ENCODE data around the gene CACNB3.

The CACNB3 gene

DNA sequence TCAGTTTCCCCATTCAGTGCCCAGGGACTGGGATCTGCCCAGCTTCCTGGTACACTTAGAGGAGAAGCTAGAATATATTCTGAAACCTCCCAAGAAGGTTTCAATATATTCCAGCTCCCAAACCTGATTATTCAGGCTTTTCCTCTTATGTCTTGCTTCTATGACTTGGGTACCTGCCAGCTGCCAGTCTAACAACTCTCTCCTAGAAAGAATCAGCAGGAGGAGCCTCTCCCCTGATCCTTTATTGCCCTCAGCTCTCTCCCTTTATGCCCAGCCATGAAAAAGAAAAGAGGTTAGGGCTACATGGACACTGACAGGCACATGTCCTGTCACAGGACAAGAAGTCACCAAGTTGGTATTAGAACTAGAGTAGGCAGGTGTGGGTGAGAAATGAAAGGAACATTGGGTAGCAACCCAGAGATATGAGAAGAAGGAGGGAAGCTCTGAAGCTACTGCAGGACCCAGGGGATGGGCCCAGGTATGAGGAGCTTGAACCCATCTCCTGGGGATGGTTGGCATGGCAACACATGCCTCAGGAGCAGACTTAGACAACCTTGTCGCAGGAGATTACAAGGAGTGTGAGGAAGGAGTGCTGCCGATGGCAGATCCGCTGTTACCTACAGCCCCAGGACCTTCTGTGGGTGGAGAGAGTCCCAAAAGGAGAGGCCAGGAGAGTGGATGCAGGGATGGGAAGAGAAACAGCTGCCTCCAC lies 2.0 kb upstream of the CACNB3 start:
- Histone ChIP-seq H3K36me3 (ENCODE audit: control insufficient read depth, low read length) (no peaks in the 10 kb centered on the region), H3K79me2 (ENCODE audit: control insufficient read depth, low read length) (no peaks in the 10 kb centered on the region), H3K9me2 (replicated peaks; ENCODE audit: control insufficient read depth, low read length) (no peaks in the 10 kb centered on the region), H3K4me2 (ENCODE audit: low read length) (peak overlapping the region; percentile 86), H3K27ac (ENCODE audit: low read depth, low read length) (no peak overlapping the region), H3K4me3 (ENCODE audit: low read length) (peak overlapping the region; percentile 76), H3F3A (ENCODE audit: control insufficient read depth, insufficient read depth) (peaks cover 10% of the 10 kb centered on the region; the same call in 1 of the 2 replicates), H3K9me3 (ENCODE audit: control insufficient read depth, insufficient read depth, low read length) (no peaks in the 10 kb centered on the region), H4K20me1 (ENCODE audit: control insufficient read depth, insufficient read depth, low read depth, low read length) (no peaks in the 10 kb centered on the region), H3K4me1 (ENCODE audit: control insufficient read depth, low read length) (peaks cover 33% of the 10 kb centered on the region), H3K27me3 (ENCODE audit: control insufficient read depth, low read length) (peaks cover 20% of the 10 kb centered on the region)
- TF ChIP-seq, protein P1, sequence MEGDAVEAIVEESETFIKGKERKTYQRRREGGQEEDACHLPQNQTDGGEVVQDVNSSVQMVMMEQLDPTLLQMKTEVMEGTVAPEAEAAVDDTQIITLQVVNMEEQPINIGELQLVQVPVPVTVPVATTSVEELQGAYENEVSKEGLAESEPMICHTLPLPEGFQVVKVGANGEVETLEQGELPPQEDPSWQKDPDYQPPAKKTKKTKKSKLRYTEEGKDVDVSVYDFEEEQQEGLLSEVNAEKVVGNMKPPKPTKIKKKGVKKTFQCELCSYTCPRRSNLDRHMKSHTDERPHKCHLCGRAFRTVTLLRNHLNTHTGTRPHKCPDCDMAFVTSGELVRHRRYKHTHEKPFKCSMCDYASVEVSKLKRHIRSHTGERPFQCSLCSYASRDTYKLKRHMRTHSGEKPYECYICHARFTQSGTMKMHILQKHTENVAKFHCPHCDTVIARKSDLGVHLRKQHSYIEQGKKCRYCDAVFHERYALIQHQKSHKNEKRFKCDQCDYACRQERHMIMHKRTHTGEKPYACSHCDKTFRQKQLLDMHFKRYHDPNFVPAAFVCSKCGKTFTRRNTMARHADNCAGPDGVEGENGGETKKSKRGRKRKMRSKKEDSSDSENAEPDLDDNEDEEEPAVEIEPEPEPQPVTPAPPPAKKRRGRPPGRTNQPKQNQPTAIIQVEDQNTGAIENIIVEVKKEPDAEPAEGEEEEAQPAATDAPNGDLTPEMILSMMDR (IDR thresholded peaks at IDR 0.05; ENCODE audit: low read depth, low read length, poor library complexity, severe bottlenecking) = no peak
- no peak for TF ChIP-seq EZH2phosphoT487 (IDR thresholded peaks at IDR 0.05; ENCODE audit: borderline replicate concordance, low read length)

- Histone ChIP-seq H3K27me3 (ENCODE audit: control insufficient read depth, low read length) (peaks cover 24% of the 10 kb centered on the region), H3F3A (ENCODE audit: control insufficient read depth, insufficient read depth) (peaks cover 10% of the 10 kb centered on the region; the same call in 1 of the 2 replicates), H3K27ac (ENCODE audit: low read depth, low read length) (no peak overlapping the region), H3K79me2 (ENCODE audit: control insufficient read depth, low read length) (no peaks in the 10 kb centered on the region), H3K4me3 (ENCODE audit: low read length) (peak overlapping the region; percentile 83), H4K20me1 (ENCODE audit: control insufficient read depth, insufficient read depth, low read depth, low read length) (no peaks in the 10 kb centered on the region), H3K4me1 (ENCODE audit: control insufficient read depth, low read length) (peaks cover 33% of the 10 kb centered on the region), H3K9me2 (replicated peaks; ENCODE audit: control insufficient read depth, low read length) (no peaks in the 10 kb centered on the region), H3K9me3 (ENCODE audit: control insufficient read depth, insufficient read depth, low read length) (no peaks in the 10 kb centered on the region), H3K36me3 (ENCODE audit: control insufficient read depth, low read length) (no peaks in the 10 kb centered on the region), H3K4me2 (ENCODE audit: low read length) (peak overlapping the region; percentile 80)
- TF ChIP-seq EZH2phosphoT487 (IDR thresholded peaks at IDR 0.05; ENCODE audit: borderline replicate concordance, low read length) = no peak
- TF ChIP-seq, protein P1 (IDR thresholded peaks at IDR 0.05; ENCODE audit: low read depth, low read length, poor library complexity, severe bottlenecking) = peak; percentile 57
Measured at GRCh38 chr12:48818831-48819590, 715 bp downstream of the CACNB3 start.

DNA sequence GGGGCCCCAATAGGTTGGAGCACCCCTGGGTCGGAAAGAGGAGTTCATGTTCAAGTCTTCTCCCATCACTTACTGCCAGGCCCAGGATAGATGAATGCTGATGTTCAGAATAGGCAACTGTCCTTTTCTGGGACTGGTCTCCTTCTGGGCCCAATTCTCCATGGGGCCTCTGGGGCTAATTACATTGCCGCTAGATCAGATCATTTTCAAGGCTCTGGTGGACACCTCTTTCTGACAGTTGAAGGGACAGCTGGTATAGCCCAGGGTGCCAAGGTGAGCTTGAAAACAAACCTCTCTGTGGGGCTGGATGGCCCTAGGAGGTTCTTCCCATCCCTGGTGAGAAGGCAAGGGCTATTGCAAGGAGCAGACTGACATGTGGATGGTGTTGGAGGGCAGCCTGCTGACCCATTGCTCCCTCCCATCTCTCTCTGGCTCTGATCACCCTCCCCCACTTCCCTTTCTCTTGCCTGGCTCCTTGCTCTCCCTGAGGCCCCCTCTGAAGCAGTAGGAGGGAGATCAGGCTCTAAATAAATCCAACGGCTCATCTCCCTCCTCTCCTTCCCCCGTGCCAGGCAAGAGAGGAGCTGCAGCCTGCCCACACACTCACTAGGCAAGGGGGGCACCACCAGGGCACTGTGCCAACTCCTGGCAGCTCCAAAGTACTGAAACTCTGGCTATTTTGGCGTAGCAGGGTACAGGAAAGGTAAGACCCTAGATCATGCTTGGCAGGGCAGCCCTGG lies 1.9 kb downstream of the CACNB3 start:
- H3K36me3 ChIP-seq (ENCODE audit: control insufficient read depth, low read length) = no peaks in the 10 kb centered on the region
- H3K4me3 ChIP-seq (ENCODE audit: low read length) = no peak overlapping the region
- H3F3A ChIP-seq (ENCODE audit: control insufficient read depth, insufficient read depth) = peaks cover 14% of the 10 kb centered on the region; the same call in 1 of the 2 replicates
- no peaks in the 10 kb centered on the region for H3K79me2 ChIP-seq (ENCODE audit: control insufficient read depth, low read length)
- no peaks in the 10 kb centered on the region for H3K9me3 ChIP-seq (ENCODE audit: control insufficient read depth, insufficient read depth, low read length)
- TF ChIP-seq EZH2phosphoT487 (IDR thresholded peaks at IDR 0.05; ENCODE audit: borderline replicate concordance, low read length) = no peak
- TF ChIP-seq, protein P1 (IDR thresholded peaks at IDR 0.05; ENCODE audit: low read depth, low read length, poor library complexity, severe bottlenecking) = no peak
- H3K4me2 ChIP-seq (ENCODE audit: low read length) = no peak overlapping the region
- peaks cover 24% of the 10 kb centered on the region for H3K27me3 ChIP-seq (ENCODE audit: control insufficient read depth, low read length)
- no peaks in the 10 kb centered on the region for H3K9me2 ChIP-seq (replicated peaks; ENCODE audit: control insufficient read depth, low read length)
- H3K4me1 ChIP-seq (ENCODE audit: control insufficient read depth, low read length) = peaks cover 35% of the 10 kb centered on the region
- no peaks in the 10 kb centered on the region for H4K20me1 ChIP-seq (ENCODE audit: control insufficient read depth, insufficient read depth, low read depth, low read length)
- H3K27ac ChIP-seq (ENCODE audit: low read depth, low read length) = no peak overlapping the region

Data from DOHH2 (cell line).